CD8-positive, alpha-beta memory T cell (primary cell): ENCODE measurements around the gene PCBD1. TPM values are rescaled to one million over a fixed set of nuclear protein-coding genes. Genes with fewer than 3 reads are reported as not detected.

Experiments used
- CTCF ChIA-PET: fragments of 350-600 bp; sonication (Branson Sonifier 250); formaldehyde crosslinking; loops from one replicate; lab custom pipeline; 2021; ENCODE audit warnings: antibody characterized with exemption; lab: Charles Lee
- POLR2A ChIA-PET: fragments of 350-600 bp; sonication (Branson Sonifier 250); formaldehyde crosslinking; loops from one replicate; lab custom pipeline; 2021; ENCODE audit warnings: antibody characterized with exemption; lab: Charles Lee
- DNase-seq, 5 donors: peaks; one replicate each; pipeline versions ENCODE4 v3.0.0 to v3.0.0-alpha.2; 2020 to 2022; ENCODE audit warnings: mixed read lengths in 1 of 5
- H3K27ac ChIP-seq: one replicate; pipeline ENCODE4 v1.7.0; 2013; ENCODE audit warnings: low read depth, mild to moderate bottlenecking, low read length, moderate library complexity
- H3K27me3 ChIP-seq: 2 replicates; pipeline ENCODE4 v1.7.0; 2013; ENCODE audit warnings: low read length, mild to moderate bottlenecking; ENCODE audit not compliant: insufficient read depth, poor library complexity, severe bottlenecking
- H3K36me3 ChIP-seq: 2 replicates; pipeline ENCODE4 v1.7.0; 2013; ENCODE audit warnings: mild to moderate bottlenecking, low read length, moderate library complexity; ENCODE audit not compliant: insufficient read depth
- H3K4me1 ChIP-seq: 2 replicates; pipeline ENCODE4 v1.7.0; 2013; ENCODE audit warnings: mild to moderate bottlenecking, low read length, moderate library complexity; ENCODE audit not compliant: insufficient read depth
- H3K4me3 ChIP-seq: 2 replicates; pipeline ENCODE4 v1.7.0; 2013; ENCODE audit warnings: mild to moderate bottlenecking, low read length
- H3K9me3 ChIP-seq: 2 replicates; pipeline ENCODE4 v1.7.0; 2013; ENCODE audit warnings: mild to moderate bottlenecking, low read length
- H3K27ac Mint-ChIP-seq, 8 donors: one replicate each; pipeline ENCODE4 v1.8.0; 2020 to 2021; ENCODE audit warnings: mixed read lengths in 8 of 8, mild to moderate bottlenecking in 6 of 8, inconsistent platforms in 3 of 8, moderate library complexity in 3 of 8
- H3K27me3 Mint-ChIP-seq, 2 donors: one replicate each; pipeline ENCODE4 v1.8.0; 2020 to 2021; ENCODE audit warnings: mixed read lengths in 2 of 2, mild to moderate bottlenecking in 1 of 2, moderate library complexity in 1 of 2
- H3K36me3 Mint-ChIP-seq, 3 donors: one replicate each; pipeline ENCODE4 v1.8.0; 2020 to 2021; ENCODE audit warnings: mixed read lengths in 3 of 3, inconsistent platforms in 1 of 3, mild to moderate bottlenecking in 1 of 3
- H3K4me1 Mint-ChIP-seq, 3 donors: one replicate each; pipeline ENCODE4 v1.8.0; 2020 to 2021; ENCODE audit warnings: mixed read lengths in 3 of 3, inconsistent platforms in 1 of 3, mild to moderate bottlenecking in 1 of 3
- H3K4me3 Mint-ChIP-seq, 7 donors: one replicate each; pipeline ENCODE4 v1.8.0; 2020 to 2021; ENCODE audit warnings: mixed read lengths in 7 of 7, mild to moderate bottlenecking in 6 of 7, moderate library complexity in 4 of 7, inconsistent platforms in 2 of 7
- H3K9me3 Mint-ChIP-seq, 5 donors: one replicate each; pipeline ENCODE4 v1.8.0; 2020 to 2022; ENCODE audit warnings: mixed read lengths in 5 of 5, mild to moderate bottlenecking in 3 of 5, moderate library complexity in 2 of 5, inconsistent platforms in 1 of 5
- polyA plus RNA-seq: library from polyadenylated mRNA; unstranded; fragments of 300-500 nt; fragmentation: Illumina TruSeq; gene quantifications from one replicate; pipeline ENCODE4 v1.2.3, GENCODE V29; 2021
- total RNA-seq, 2 experiments: library from RNA; stranded (reverse); gene quantifications; one replicate each; pipeline ENCODE4 v1.2.3, GENCODE V29; 2021

The PCBD1 gene
- total and polyA plus RNA-seq, 3 experiments from 2014 or later: 29.1 to 55.3 (median 53.9) TPM

- no peaks in the 10 kb centered on the region for H3K36me3 Mint-ChIP-seq
- no peaks in the 10 kb centered on the region for H3K4me1 ChIP-seq
- H3K9me3 Mint-ChIP-seq: no peaks in the 10 kb centered on the region
- H3K27me3 Mint-ChIP-seq: peaks cover 3 to 12% of the 10 kb centered on the region in 2 donors
- no peak overlapping the region for H3K4me3 ChIP-seq
- DNase-seq: peak in 1 of 5 donors; percentile 16
- no peak overlapping the region for H3K27ac ChIP-seq
- no peaks in the 10 kb centered on the region for H3K36me3 ChIP-seq
- CTCF ChIA-PET: interaction anchor here (1.3 kb wide), 2 partner anchors 13 to 21 kb away, joined by 3 to 6 read pairs; no protein-coding TSS in a partner anchor
- H3K4me3 Mint-ChIP-seq: peak overlapping the region in 1 of 7 donors; percentile 44
- no peaks in the 10 kb centered on the region for H3K27me3 ChIP-seq
- no peaks in the 10 kb centered on the region for H3K9me3 ChIP-seq
- POLR2A ChIA-PET: no interaction called here
- H3K27ac Mint-ChIP-seq: no peak overlapping the region
- H3K4me1 Mint-ChIP-seq: no peaks in the 10 kb centered on the region
These were observed 15.0 kb upstream of the PCBD1 start for GRCh38 chr10:70903262-70903921.

- no peak overlapping the region for H3K27ac ChIP-seq
- H3K4me3 ChIP-seq: no peak overlapping the region
- no peaks in the 10 kb centered on the region for H3K4me1 Mint-ChIP-seq
- H3K36me3 ChIP-seq: no peaks in the 10 kb centered on the region
- ChIA-PET CTCF (interaction anchor here (1.3 kb wide), 1 partner anchor 13 kb away, joined by 3 read pairs; no protein-coding TSS in a partner anchor), POLR2A (no interaction called here)
- no peaks in the 10 kb centered on the region for H3K27me3 ChIP-seq
- no peaks in the 10 kb centered on the region for H3K9me3 ChIP-seq
- no peak overlapping the region for H3K27ac Mint-ChIP-seq
- no peaks in the 10 kb centered on the region for H3K9me3 Mint-ChIP-seq
- H3K4me3 Mint-ChIP-seq: no peak overlapping the region
- H3K27me3 Mint-ChIP-seq: peaks cover 3 to 12% of the 10 kb centered on the region in 2 donors
- no peaks in the 10 kb centered on the region for H3K36me3 Mint-ChIP-seq
- H3K4me1 ChIP-seq: no peaks in the 10 kb centered on the region
- DNase-seq: no peak
These were observed 14.4 kb upstream of the PCBD1 start for GRCh38 chr10:70902661-70903261.

DNA sequence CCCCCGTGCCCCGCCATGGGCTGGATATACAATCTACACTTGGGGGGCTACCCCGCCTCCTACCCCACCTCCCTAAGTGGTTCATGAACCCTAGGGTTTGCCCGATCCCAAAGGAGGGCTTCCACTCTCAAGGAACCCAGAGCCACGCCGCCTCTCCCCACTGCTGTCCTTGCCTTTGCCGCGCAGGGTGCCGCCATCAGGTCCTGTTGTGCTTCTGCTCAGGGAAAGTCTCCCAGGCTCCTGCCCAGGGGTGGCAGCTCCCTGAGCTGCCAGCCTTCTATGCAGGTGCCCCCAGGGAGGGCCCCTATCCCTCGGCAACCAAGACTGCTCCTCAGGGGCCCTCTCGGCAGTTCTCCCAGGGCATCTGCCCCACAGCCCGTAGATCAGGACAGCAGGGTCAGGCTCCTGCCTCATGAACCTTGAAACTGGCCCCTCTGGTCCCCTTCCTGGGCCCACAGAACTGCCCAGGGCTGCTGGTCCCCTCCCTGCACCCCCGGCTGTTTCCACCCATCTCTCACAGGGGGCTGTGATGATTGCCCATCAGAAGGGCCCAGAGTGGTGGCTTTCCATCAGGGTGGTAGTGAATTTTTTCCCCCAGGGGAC is 13.0 kb upstream of the PCBD1 start:
- Histone ChIP-seq H3K36me3 (no peaks in the 10 kb centered on the region), H3K9me3 (no peaks in the 10 kb centered on the region), H3K4me3 (no peak overlapping the region), H3K27ac (no peak overlapping the region), H3K4me1 (no peaks in the 10 kb centered on the region), H3K27me3 (no peaks in the 10 kb centered on the region)
- no peaks in the 10 kb centered on the region for H3K36me3 Mint-ChIP-seq
- no peaks in the 10 kb centered on the region for H3K4me1 Mint-ChIP-seq
- H3K27ac Mint-ChIP-seq: no peak overlapping the region
- H3K4me3 Mint-ChIP-seq: no peak overlapping the region
- no peak for DNase-seq
- H3K27me3 Mint-ChIP-seq: peaks cover 3 to 12% of the 10 kb centered on the region in 2 donors
- ChIA-PET CTCF (interaction anchor here (2.3 kb wide), 1 partner anchor 11 kb away, joined by 5 read pairs; no protein-coding TSS in a partner anchor), POLR2A (no interaction called here)
- no peaks in the 10 kb centered on the region for H3K9me3 Mint-ChIP-seq

DNA sequence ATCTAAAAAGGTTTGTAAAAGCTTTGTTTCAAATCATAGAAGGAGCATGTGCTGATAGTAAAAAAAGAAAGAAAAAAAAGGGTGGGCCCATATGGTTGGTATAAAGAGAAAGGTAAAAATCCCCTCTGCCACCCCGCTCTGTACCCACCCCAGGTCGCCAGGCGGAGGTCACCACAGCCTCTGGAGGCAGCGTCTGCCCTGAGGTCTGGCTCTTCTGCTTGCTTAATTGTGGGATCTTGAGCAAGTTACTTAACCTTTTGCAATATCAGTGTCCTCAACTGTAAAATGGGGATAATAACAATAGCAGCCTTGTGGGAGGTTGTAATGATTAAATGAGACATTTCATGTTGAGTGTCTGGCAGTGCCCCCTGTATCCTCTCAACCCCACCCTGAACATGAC is 10.7 kb upstream of the PCBD1 start:
- H3K36me3 ChIP-seq: no peaks in the 10 kb centered on the region
- no peaks in the 10 kb centered on the region for H3K4me1 Mint-ChIP-seq
- CTCF ChIA-PET: interaction anchor here (2.3 kb wide), 1 partner anchor 9 kb away, joined by 5 read pairs; no protein-coding TSS in a partner anchor

GRCh38 chr10:70898687-70899086 is 10.3 kb upstream of the PCBD1 start:
- Mint-ChIP-seq H3K36me3 (no peaks in the 10 kb centered on the region), H3K9me3 (no peaks in the 10 kb centered on the region), H3K4me3 (no peak overlapping the region), H3K4me1 (no peaks in the 10 kb centered on the region), H3K27ac (no peak overlapping the region), H3K27me3 (peaks cover 3 to 8% of the 10 kb centered on the region in 2 donors)
- Histone ChIP-seq H3K36me3 (no peaks in the 10 kb centered on the region), H3K4me1 (no peaks in the 10 kb centered on the region), H3K4me3 (no peak overlapping the region), H3K27me3 (no peaks in the 10 kb centered on the region), H3K9me3 (no peaks in the 10 kb centered on the region), H3K27ac (no peak overlapping the region)
- POLR2A ChIA-PET: no interaction called here
- CTCF ChIA-PET: no interaction called here
- no peak for DNase-seq

More for the DNA sequence above, 10.7 kb upstream of the PCBD1 start:
- no peaks in the 10 kb centered on the region for H3K36me3 Mint-ChIP-seq
- peaks cover 3 to 8% of the 10 kb centered on the region in 2 donors for H3K27me3 Mint-ChIP-seq
- no peak overlapping the region for H3K27ac ChIP-seq
- no peak overlapping the region for H3K4me3 ChIP-seq
- no peaks in the 10 kb centered on the region for H3K9me3 ChIP-seq
- no peaks in the 10 kb centered on the region for H3K27me3 ChIP-seq
- POLR2A ChIA-PET: no interaction called here
- no peak for DNase-seq
- no peak overlapping the region for H3K4me3 Mint-ChIP-seq
- H3K27ac Mint-ChIP-seq: no peak overlapping the region
- no peaks in the 10 kb centered on the region for H3K4me1 ChIP-seq
- H3K9me3 Mint-ChIP-seq: no peaks in the 10 kb centered on the region

GRCh38 chr10:70896551-70896950 is 8.2 kb upstream of the PCBD1 start:
- CTCF ChIA-PET: no interaction called here
- Mint-ChIP-seq H3K36me3 (no peaks in the 10 kb centered on the region), H3K9me3 (no peaks in the 10 kb centered on the region), H3K27me3 (peaks cover 0 to 3% of the 10 kb centered on the region in 2 donors), H3K4me3 (no peak overlapping the region), H3K27ac (no peak overlapping the region), H3K4me1 (peaks cover 0 to 4% (median 0%) of the 10 kb centered on the region in 3 donors)
- H3K36me3 ChIP-seq: no peaks in the 10 kb centered on the region
- H3K4me3 ChIP-seq: no peak overlapping the region
- no peak for DNase-seq
- H3K4me1 ChIP-seq: no peaks in the 10 kb centered on the region
- H3K27me3 ChIP-seq: no peaks in the 10 kb centered on the region
- H3K9me3 ChIP-seq: no peaks in the 10 kb centered on the region
- no peak overlapping the region for H3K27ac ChIP-seq
- POLR2A ChIA-PET: no interaction called here

DNA sequence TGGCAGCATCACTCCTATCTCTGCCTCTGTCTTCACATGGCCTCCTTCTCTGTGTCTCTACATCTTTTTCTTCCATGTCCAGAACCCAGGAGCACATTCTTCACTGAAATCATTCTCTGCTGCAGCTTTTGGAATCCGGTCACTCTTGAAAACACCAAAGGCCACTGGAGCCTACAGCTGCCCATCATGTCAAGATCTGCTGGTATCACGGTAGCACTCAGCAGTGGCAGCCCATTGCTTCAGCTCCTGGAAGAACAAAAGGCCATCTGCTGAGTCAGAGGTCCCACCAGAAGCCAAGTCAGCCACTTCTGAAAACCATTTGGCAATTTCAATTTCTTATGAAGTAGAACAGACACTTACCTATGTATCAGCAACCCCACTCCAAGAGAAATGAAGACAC is 6.1 kb upstream of the PCBD1 start:
- no peak overlapping the region for H3K4me3 ChIP-seq
- no peaks in the 10 kb centered on the region for H3K9me3 ChIP-seq
- ChIA-PET CTCF (interaction anchor here (0.8 kb wide), 1 partner anchor 31 kb away, joined by 3 read pairs; no protein-coding TSS in a partner anchor), POLR2A (no interaction called here)
- H3K27me3 ChIP-seq: no peaks in the 10 kb centered on the region
- H3K9me3 Mint-ChIP-seq: no peaks in the 10 kb centered on the region
- H3K27ac Mint-ChIP-seq: no peak overlapping the region
- H3K36me3 ChIP-seq: no peaks in the 10 kb centered on the region
- H3K36me3 Mint-ChIP-seq: no peaks in the 10 kb centered on the region
- H3K27ac ChIP-seq: no peak overlapping the region
- H3K4me3 Mint-ChIP-seq: no peak overlapping the region
- H3K27me3 Mint-ChIP-seq: no peaks in the 10 kb centered on the region
- no peak for DNase-seq
- H3K4me1 ChIP-seq: no peaks in the 10 kb centered on the region
- peaks cover 0 to 5% (median under 1%) of the 10 kb centered on the region in 3 donors for H3K4me1 Mint-ChIP-seq
